Urothelium cell line (cell line): ENCODE data around the gene XKR8.
A peak's percentile ranks its signal among the peaks of the same experiment; 100 is the strongest.

Experiments
- DNase-seq: peaks from one replicate; pipeline ENCODE4 v3.0.0; 2011; ENCODE audit warnings: low spot score, mixed read lengths
- FAIRE-seq: peaks from 2 replicates; lab custom pipeline; 2011; peaks lifted over from hg19 to GRCh38; lab: Jason Lieb, UNC

Gene XKR8, protein sequence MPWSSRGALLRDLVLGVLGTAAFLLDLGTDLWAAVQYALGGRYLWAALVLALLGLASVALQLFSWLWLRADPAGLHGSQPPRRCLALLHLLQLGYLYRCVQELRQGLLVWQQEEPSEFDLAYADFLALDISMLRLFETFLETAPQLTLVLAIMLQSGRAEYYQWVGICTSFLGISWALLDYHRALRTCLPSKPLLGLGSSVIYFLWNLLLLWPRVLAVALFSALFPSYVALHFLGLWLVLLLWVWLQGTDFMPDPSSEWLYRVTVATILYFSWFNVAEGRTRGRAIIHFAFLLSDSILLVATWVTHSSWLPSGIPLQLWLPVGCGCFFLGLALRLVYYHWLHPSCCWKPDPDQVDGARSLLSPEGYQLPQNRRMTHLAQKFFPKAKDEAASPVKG

DNA sequence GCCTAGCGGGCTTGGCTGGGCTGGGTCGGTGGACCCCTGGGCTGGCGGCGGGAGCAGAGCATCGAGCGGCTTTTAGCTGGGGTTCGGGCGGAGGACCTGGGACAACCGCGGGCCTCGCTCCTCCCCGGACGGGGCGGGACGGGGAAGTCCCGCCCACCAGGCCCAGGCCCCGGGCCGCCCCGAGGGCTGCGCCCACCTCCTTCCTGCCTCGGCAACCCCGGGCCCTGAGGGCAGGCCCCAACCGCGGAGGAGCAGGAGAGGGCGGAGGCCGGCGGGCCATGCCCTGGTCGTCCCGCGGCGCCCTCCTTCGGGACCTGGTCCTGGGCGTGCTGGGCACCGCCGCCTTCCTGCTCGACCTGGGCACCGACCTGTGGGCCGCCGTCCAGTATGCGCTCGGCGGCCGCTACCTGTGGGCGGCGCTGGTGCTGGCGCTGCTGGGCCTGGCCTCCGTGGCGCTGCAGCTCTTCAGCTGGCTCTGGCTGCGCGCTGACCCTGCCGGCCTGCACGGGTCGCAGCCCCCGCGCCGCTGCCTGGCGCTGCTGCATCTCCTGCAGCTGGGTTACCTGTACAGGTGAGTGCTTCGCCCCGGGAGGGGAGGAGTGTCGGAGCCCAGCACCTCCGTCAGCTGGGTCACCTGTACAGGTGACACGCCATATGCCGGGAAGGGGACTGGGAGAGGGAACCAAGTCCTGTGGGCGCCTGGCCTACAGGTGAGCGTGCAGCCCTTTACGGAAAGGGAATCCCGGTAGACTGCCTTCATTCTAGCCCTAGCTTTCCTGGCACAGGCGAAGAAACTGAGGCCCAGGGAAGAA is at the start of gene XKR8:
Gene XKR8, plus strand, starts transcription at position 182 of the 812 bp plus-strand sequence. Its CDS starts 97 bp downstream, at position 279.
- FAIRE-seq: no peak
- DNase-seq: no peak

DNA sequence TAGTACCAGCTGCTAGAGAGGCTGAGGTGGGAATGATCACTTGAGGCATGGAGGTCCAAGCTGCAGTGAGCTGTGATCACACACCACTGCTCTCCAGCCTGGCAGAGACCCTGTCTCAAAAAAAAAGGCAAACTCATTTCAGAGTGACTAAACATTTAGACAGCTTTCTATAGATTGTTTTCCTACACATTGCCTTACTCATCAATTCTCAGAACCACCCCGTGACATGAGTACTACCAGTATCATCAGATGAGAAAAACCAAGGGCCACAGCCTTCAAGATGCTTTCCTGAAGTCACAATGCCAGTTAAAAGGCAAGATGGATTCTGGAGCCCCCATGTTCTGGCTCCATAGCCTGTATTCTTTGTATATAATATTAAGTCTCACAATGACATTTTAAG is 47.3 kb upstream of the XKR8 start:
- FAIRE-seq (no peak), DNase-seq (no peak)

DNA sequence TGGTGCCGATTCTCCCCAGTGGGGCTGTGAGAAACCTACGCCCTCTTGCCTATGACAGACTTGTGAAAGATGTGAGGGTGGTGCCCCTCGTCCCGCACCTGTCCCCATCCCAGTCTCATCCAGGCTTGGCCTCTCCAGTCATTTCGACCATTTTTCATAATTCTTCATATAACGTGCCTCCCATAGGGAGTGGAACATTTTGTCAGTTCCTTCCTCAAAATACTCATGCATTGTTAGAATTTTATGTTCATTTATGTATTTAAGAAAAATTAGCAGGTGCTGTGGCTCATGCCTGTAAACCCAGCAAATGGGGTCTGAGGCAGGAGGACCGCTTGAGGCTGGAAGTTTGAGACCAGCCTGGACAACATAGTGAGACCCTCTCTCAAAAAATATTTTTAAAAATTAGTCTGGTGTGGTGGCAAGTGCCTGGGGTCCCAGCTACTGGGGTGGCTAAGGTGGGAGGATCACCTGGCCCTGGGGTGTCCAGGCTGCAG is 44.6 kb upstream of the XKR8 start:
- no peak for DNase-seq
- no peak for FAIRE-seq

DNA sequence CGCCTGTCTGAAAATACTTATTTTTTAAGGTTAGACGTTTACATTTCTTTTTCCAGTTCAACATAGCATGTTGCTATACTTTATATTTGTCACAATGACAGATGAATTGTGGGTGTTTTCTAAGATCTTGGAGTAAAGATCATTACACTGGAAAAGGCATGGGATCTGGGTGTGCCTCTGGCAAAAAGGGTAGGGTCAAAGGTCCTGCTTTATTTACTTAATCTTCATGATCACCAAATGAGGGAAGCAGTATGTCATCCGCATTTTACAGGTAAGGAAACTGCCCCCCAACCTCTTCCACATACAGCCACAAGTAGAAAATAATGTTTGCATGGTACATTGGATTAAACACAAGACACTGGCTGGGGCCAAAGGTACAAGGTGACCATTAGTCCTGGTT is 37.5 kb upstream of the XKR8 start:
- FAIRE-seq: no peak
- DNase-seq: no peak

DNA sequence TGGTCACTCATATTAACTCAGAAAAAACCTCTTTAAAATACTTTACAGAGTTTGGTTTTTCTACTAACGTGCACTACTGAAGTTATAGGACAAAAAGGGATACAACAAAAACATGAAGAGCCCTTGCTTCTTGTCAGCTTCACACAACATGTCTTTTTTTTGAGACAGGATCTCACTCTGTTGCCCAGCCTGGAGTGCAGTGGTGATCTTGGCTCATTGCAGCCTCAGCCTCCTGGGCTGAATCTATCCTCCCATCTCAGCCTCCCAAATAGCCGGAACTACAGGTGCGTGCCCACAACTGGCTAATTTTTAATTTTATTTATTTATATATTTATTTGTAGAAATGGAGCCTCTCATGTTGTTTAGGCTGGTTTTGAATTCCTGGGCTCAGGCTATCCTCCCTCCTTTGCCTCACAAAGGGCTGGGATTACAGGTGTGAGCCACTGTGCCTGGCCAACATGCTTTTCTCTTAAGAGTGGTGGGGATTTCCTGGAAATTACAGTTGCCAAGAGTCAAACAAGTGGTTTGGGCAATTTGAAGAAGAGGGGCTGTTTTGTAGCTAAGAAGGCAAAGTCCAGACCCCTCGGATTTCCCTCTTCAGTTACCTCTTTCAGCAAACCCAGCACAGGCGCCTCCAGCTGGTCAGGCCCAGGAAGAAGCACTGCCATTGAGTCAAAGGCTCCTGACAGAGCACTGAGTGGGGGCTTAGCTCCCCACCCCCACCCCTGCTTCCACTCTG is 31.4 kb upstream of the XKR8 start:
- FAIRE-seq (no peak), DNase-seq (no peak)

DNA sequence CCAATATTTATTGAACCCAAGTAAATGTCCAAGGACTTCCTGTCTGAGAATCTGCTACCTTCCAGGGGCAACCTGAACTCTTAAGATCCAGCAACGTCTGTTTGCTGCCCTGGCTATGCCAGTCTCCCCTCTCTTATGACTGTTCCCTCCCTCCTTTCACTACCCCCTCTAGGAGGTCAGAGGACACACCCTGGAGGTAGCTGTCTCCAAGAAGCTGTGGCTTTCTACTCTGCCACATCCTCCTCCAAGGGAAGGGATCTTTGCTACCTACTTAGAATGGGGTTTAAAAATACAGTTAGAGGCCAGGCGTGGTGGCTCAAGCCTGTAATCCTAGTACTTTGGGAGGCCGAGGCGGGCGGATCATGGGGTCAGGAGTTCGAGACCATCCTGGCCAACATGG is 28.6 kb upstream of the XKR8 start:
- DNase-seq (no peak), FAIRE-seq (no peak)

DNA sequence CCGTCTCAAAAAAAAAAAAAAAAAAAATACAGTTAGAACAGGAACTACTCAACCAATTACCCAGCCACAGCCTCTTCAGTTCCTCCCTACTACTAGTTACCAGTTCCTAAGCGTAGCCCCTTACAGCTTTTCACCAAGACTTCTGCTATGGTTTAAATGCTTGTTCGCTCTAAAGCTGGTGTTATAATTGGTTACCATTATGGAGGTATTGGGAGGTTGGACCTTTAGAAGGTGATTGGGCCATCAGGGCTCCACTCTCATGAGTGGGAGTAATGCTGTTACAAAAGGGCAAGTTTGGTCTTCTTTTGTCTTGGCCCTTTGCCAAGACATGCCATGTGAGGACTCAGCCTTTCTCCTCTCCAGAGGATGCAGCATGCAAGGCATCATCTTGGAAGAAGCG is 28.0 kb upstream of the XKR8 start:
- FAIRE-seq: no peak
- no peak for DNase-seq

DNA sequence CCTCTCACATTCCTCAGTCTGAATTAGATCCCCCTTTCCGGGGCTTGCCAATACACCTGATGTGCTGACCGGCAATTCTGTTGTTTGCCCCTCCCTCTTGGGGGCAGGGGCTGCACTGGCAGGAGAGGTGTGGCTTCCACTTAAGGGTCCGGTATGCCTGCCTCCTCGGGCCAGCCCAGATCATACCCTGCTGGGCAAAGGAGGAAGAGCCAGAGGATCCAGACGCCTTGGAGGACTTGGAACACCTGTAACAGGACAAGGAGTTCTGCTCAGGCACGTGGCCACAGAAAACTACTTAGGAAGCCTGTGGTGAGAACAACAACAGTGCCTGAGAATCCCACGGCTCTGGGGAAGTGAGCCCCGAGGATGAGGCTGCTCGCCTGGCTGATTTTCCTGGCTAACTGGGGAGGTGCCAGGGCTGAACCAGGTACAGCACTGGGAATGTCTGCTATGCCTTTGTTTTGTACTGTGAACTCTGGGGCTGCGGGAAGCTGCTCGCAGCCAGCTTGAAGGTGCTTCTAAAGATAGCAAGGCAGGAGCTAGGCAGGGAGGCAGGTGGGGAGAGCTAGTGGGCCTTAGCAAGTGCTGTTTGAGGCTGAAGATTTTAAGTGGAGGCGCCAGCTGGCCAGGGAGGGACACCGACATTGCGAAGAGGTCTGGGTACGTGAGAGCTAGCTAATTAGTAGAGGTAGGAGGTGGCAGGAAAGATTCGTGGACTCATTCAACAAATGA is 24.8 kb upstream of the XKR8 start, which contains the start of gene SMPDL3B:
Gene SMPDL3B, plus strand, starts transcription at position 183 of the 732 bp plus-strand sequence. Its CDS starts 184 bp downstream, at position 367.
- FAIRE-seq (peak; percentile 46), DNase-seq (peak; percentile 91)

DNA sequence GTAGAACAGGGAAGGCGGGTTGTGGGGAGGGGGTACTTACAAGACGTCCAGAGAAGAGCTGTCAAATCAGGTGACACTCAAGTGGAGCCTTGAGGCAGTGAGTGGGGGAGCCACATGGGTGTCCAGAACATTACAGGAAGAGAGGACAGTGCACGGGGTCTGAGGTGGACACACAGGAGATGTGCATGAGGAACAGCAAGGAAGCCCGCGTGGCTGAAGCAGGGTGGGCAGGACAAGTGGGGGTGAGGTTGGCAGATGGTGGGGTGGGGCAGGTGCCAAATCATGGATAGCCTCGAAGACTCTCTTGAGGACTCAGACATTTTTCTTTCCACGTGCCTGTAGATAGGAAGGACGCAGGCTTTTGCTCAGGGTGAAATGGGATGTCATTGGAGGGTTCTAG is 24.1 kb upstream of the XKR8 start:
- DNase-seq (no peak), FAIRE-seq (no peak)

DNA sequence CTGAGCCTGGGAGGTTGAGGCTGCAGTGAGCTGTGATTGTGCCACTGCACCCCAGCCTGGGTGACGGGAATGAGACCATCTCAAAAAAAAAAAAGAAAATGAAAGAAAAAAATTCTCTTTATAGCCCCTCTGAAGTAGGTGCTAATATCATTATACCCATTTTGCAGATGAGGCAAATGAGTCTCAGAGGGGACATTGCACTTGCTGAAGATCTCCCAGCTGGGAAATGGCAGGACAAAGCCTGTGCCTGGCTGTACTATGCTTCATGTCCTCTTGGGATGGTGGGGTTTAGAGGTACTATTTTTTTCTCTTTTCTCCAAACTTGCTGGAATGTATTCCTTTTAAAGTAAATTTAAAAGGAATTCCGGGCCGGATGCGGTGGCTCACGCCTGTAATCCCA is 23.4 kb upstream of the XKR8 start:
- FAIRE-seq (no peak), DNase-seq (no peak)

DNA sequence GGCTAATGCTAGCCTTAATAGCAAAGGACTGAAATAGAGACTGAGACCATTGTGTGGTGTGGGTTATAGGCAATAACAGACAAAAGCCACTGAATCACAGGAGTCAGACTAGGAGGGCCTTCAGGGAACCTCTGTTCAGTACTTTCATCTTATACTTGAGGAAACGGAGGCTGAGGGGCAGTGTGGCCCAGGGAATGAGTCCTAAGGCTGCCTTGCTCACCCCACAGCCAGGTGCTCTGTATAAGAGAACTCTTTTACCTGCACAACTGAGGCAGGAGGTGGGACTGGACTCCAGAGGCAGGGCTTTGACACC is 22.3 kb upstream of the XKR8 start:
- DNase-seq: no peak
- FAIRE-seq: no peak

DNA sequence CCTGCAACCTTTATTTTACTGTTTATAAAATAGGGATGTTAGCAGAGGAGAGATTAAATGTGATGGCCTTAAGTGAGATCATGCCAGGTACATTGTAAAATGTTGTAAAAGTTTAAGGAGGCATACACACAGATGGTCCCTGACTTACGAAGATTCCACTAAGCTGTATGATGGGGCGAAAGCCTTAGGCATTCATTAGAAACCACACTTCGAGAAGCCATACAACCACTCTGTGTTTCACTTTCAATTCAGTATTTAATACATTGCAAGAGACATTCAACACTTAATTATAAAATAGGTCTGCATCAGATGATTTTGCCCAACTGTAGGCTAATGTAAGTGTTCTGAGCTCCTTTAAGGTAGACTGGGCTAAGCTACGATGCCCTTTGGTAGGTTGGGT is 21.3 kb upstream of the XKR8 start:
- no peak for FAIRE-seq

DNA sequence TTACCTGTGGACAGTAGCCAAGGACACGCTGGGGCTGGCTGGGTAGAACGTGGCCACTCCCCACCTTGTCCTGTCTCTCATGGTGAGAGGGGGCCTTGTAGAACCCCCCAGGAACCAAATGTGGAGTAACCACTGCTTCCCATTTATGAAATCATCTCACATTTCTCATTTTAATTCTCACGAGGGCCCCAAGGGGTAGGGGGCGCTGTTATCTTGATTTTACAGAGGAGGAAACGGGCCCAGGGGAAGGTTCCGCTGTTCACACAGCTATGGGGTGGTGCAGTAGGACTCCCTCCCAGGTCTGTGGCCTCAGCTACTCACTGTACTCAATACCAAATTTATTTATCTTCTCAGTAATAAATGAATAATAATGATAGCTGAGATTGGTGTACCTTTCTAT is 19.5 kb upstream of the XKR8 start:
- DNase-seq (no peak), FAIRE-seq (no peak)

More for the DNA sequence above, 21.3 kb upstream of the XKR8 start:
- no peak for DNase-seq

DNA sequence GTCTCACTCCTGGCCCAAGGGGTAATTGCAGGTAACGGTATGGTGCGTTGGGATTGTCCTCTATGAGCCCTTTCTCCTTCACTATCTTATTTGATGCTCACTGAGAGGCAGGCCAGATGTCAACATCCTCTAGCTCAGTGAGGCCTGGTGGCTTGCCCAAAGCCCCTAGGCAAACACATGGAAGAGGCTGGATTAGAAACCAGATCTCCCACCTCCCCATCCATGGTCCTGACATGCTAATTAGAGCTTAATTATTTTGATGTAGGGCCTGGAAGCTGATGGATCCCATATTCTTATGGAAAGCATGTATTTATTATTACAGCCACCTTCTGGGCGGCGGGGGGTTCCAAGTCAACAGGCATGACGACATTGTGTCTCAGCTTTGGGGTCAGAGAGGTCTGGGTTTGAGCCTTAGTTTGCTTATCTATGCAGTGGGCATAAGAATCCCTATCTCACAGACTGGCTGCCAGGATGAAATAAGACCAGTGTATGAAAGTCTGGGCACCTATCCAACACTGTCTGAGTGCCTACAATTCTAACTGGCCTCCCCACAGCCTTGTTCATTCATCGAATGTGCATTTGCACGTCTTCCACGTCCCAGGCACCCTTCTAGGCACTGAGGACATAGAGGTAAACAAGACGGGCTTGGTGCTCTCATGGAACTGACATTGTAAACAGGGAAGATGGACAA is 18.8 kb upstream of the XKR8 start:
- FAIRE-seq (no peak), DNase-seq (no peak)

DNA sequence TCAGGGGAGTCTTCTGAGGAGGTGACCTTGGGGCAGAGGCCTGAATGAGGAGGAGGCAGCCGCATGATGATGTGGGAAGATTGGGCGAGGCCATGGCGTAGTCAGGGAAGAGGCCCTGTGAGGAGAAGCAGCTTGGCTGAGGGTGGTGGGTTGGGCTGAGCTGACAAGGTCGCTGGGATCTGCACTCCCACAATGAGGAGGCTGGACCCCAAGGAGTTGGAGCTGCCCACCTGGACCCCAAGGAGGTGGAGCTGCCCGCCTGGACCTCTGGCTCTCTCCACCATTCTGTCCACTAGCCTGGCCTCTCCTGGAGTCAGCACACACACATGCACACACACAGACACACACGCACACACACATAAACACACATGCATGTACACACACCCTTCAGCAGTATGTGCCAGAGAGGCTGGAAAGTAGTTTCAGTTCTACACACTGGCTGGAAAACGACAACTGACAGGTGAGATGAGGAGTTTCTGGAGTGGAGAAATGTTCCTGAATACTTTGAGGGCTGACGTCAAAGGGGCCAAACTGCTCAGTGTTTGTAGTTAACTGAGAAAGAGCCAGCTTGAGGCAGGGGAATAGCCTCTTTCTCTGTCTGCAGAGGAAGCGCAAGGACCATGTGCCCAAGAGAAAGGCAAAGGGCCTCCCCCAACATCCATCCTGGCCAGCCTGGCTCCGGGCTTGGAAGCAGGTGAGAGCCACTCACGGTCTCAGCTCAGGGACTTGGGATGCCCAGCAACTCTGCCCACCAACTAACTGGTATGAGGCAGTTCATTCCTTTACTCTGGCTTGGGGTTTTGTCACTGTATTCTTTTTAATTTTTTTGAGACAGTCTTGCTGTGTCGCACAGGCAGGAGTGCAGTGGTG is 17.9 kb upstream of the XKR8 start:
- no peak for FAIRE-seq
- no peak for DNase-seq

DNA sequence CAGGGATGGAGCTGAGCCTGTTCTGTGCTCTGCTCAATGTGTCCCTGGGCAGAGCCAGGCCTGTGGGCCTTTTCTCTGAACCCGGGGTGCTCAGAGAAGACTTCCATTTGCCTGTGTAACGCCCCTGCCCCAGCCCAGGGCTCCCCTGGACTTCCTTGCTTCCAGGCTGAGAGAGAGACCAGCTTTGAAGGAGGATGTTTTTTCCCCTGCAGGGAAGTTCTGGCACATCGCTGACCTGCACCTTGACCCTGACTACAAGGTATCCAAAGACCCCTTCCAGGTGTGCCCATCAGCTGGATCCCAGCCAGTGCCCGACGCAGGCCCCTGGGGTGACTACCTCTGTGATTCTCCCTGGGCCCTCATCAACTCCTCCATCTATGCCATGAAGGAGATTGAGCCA is 14.8 kb upstream of the XKR8 start:
- DNase-seq (no peak), FAIRE-seq (no peak)

DNA sequence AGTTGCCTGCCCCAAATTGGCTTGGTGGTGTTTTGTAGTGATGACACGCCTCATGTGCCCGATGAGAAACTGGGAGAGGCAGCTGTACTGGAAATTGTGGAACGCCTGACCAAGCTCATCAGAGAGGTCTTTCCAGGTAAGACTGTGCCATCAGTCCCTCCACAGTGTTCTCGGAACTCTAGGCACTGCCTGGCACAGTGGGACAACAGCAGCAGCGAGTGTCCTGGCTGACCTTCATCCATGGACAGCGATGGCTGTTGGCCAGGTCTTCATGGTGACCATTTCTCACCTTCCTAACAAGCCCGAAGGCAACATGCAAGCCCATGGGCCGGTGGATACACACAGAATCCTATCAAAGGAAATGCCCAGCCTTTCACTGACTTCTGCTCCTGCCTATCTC is 10.7 kb upstream of the XKR8 start:
- DNase-seq (no peak), FAIRE-seq (no peak)

DNA sequence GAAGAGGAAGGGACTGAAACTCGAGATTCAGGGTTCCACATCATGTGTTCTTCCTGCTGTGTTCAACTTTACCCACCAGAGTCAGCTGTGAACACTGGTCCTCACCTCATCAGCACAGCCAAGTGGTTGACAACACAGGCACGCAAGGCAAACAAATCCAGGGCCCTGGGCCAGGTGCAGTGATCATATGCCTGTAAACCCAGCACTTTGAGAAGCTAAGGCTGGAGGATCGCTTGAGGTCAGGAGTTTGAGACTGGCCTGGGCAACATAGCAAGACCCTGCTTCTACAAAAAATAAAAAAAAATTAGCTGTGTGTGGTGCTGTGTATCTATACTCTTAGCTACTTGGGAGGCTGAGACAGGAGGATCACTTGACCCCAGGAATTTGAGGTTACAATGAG is 8.4 kb upstream of the XKR8 start:
- FAIRE-seq: no peak
- DNase-seq: no peak

DNA sequence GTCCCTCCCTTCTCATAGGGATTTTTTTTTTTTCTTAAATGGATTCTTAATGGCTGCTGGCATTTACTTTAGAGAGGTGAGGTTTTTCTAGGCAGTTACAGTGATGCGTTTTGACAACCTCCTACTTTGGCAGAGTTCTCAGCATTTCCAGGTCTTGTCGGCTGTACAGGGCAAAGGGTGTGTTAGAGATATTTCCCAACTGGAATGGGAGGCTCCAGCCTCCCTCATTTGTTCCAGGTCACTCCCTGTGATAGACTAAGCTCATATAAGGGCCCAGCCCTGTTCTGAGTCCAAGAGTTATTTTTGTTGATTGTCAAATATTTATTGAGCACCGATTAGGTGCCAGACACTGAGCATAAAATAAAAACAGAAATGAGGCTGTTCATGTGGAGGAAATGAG is 7.6 kb upstream of the XKR8 start:
- FAIRE-seq: no peak

More for the DNA sequence above, 7.6 kb upstream of the XKR8 start:
- no peak for DNase-seq
